Measurements from ENCODE around the gene PPIL1. TPM values are rescaled to one million over a fixed set of nuclear protein-coding genes. Genes with fewer than 3 reads are reported as not detected.
A peak's percentile ranks its signal among the peaks of the same experiment; 100 is the strongest.

Gene PPIL1
- total RNA-seq, 1 experiment from 2014 or later = 24.4 TPM

GRCh38 chr6:36836111-36837021, 38.2 kb downstream of the PPIL1 start:
- DNase-seq (ENCODE audit: low spot score) = no peak

GRCh38 chr6:36834576-36835341, 39.8 kb downstream of the PPIL1 start:
- no peak for DNase-seq (ENCODE audit: low spot score)

- no peak for DNase-seq (ENCODE audit: low spot score)
Observed at GRCh38 chr6:36833182-36833789, 41.3 kb downstream of the PPIL1 start.

DNA sequence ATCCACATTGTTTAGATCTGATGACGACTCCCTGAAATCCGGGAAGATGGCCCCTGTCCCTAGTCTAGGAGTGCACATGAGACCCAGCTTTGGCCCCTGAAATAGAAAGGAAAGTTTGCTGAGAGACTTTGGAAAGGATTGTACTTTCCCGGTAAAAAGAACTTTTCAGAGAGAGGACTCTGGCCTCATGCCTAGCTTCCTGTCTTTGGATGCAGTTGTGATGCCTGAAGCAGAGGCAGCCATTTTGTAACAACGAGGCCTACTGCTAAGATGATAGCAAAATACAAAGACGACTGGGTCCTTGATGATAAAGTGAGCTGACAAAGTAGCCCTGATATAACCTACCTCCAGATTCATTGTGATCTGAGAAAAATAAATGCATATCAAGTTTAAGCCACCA, 42.3 kb downstream of the PPIL1 start:
- DNase-seq (ENCODE audit: low spot score) = no peak

- no peak for DNase-seq (ENCODE audit: low spot score)
Observed at GRCh38 chr6:36830577-36830976, 44.0 kb downstream of the PPIL1 start.

DNA sequence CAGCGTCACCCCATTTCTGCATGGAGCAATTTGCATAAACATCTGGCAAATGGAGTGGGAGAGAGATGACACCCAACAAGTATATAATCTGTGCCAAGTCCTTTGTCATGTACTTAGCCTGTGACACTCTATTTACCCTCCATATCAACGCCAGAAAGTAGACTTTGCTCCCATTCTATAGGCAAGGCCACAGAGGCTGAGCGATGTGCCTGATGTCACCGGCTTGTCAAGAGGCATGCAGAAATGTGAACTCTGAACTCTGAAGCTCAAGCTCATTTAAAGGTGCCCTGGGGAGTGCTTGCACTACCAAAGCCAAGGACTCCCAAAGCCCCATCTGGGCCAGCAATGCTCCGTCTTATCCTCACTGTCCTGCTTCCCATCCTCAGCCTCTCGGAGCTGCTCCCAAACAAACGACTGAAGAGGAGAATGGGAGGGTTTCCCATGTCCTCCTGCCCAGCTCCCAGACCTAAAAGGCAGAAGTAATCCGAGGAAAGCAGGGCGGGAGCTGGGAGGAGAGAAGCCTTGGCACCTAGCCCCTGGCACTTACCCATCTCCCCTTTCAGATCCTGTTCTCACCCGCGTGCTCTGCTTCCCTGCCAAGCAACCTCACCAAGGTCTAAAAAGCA, 44.6 kb downstream of the PPIL1 start:
- peak; percentile 17 for DNase-seq (ENCODE audit: low spot score)

DNA sequence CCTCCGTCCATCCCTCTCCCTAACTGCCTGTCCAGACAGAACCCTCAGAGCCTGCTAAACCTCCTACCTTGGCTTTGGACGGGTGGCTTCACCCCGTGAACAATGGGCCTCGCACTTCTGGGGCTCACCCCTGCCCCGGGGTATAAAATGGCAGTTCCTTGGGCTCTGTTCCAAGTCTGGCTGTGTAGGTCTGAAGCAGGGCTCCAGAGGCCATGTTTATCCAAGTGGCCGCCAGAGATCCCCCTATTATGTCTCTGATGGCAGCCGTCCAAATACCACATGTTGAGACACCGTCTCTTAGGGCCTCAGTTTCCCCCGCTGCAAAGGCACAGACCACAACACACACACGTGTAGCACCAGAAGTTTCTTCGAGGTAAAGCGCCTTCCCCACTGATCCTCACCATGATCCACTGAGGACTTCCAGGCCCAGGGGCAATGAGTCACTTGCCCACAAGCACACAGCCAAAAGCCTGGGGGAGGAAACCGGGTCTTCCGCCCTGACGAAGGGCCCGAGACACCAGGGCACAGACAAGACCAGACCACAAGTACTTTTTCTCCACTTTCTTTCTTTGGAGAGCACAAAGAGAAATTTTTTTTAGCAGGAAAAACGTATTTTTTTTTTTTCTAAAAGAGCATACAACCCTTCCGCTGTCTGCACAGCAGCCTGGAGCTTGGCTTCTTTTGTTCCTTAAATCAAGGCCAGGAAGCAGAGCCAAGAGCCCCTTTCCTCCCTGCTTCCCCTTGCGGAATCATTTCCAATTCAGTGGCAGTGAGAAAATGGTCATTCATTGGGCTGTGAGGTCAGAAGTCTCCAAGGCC, 47.1 kb downstream of the PPIL1 start:
- DNase-seq (ENCODE audit: low spot score) = no peak

DNA sequence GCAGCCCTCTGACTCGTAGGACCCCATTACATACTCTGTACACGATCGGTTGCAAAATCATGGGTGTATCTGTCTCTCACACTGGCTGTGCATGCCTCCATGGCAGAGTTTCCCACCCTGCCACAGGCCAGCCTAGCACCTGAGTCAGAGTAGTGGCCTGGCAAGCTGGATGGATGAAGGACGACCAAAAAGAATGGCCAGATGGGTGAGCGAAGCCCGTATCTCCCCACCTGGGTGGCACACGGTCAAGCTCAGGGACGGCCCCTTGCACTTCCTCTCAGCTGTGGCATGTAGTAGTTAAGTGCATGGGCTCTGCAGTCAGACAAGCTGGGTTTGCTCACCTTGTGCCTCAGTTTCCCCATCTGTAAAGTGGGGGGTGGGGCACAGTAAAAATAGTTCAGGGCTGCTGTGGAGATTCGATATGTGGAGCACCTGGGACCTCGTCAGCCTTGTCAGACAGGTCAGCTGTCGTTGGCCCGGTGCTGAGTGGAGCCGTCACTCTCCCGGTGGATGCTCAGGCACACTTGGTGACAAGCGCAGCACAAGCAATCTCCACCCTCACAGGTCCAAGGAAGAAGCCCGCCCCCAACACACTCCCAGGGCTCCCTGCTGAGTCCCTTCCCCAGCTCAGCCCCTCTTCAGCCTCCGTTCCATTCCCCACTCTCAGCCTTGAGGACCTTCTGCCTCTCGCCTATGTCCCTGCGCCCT, 47.9 kb downstream of the PPIL1 start:
- no peak for DNase-seq (ENCODE audit: low spot score)

GRCh38 chr6:36825994-36826393, 48.6 kb downstream of the PPIL1 start:
- DNase-seq (ENCODE audit: low spot score) = no peak

DNA sequence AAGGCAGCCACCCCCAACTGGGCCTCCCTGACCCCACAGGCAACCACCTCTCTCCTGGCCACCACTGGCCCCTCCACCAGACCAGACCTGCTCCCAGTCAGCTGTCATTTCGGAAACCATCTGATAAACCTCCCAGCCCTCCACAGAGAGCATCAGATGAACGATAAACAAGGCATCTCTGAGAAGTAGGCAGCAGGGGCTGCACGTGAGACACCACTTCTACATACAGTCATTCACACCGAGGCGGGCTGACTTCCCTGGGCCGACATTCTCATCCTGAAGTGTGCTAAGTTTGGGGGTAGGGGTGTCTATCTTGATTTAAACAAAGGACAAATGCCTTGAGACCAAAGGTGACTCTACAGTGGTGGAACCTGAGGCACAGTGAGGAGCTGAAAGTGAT, 49.2 kb downstream of the PPIL1 start:
- no peak for DNase-seq (ENCODE audit: low spot score)

DNA sequence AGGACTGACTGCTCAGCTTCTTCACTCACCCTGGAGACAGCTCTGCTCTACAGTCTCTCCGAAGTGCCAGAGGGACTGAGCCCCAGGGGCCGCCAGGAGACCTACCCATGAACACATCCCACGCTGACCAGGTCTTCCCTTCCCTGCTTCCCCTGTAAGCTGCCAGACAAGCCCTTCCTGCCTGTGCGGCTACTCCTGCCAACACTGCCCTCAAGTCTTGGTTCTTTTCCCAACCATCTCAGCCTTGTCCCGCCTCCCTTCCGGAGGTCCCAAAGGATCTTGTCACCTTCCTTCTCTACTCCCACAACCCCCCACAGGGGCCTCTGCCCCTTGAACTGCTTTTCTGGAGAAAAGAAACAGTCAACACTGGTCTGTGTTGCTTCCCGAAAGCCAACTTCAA, 50.4 kb downstream of the PPIL1 start:
- no peak for DNase-seq (ENCODE audit: low spot score)

DNA sequence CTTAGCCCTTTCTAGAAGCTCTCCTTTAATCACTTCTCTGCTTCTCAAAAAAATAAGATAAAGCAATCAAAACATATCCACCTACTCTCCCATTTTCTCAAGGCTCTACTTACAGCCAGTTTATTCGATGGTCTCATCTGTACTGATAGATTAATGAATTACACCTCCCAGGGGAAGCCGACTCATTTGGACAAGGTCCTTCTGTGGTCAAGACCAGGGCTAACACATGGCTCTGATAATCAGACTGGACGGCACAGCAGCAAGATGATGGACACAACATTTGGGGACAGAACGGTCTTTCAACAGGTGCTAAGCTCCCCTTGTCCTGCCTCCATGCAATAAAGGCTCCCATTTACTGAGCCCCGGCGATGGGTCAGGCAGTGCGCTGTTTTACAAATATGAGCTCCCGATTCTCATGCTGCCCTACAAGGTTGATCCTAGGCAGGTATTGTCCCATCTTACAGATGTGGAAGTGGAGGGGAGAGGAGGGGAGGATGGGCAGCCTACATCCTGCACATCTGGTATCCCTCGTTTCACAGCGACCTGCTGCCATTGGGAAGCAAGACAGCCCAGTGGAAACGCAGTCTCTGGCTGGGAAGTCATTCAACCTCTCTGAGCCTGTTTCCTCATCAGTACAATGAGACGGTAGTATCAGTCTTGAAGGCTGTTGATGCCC, 51.0 kb downstream of the PPIL1 start:
- DNase-seq (ENCODE audit: low spot score) = no peak

GRCh38 chr6:36822506-36823269, 51.9 kb downstream of the PPIL1 start:
- DNase-seq (ENCODE audit: low spot score) = no peak

GRCh38 chr6:36821581-36822335, 52.8 kb downstream of the PPIL1 start:
- DNase-seq (ENCODE audit: low spot score) = no peak

DNA sequence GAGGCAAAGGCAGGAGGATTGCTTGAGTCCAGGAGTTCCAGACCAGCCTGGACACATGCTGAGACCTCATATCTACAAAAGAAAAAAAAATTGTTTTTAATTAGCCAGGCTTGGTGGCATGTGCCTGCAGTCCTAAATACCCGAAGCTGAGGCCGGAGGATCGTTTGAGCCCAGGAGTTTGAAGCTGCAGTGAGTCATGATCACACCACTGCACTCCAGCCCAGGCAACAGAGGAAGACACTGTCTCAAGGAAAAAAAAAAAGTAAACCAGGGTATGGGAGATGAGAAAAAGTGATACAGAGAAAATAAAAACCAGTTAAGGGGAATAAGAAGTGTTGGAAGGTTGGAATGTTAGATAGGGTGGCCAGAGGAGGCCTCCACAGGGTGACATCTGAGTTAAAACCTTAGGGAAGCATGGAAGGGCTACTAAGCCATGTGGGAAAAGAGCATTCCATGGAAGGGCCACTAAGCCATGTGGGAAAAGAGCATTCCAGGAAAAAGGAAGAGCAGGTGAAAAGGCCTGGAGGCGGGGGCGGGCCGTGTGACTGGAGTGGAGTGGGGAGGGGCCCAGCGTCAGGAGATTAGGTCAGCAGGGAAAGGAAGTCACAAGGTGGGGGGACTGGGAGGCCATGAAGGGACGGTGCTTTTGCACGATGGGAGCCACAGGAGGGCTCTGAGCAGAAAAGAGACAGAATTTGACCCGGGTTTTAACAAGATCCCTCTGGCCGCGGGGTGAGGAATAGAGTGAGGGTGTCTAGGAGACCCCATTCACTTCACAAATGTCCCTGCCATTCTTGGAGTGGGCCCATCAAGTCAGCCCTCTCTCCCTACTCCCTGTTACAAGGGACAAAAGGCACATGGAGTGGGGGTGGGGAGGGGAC, 53.7 kb downstream of the PPIL1 start:
- DNase-seq (ENCODE audit: low spot score) = no peak

DNA sequence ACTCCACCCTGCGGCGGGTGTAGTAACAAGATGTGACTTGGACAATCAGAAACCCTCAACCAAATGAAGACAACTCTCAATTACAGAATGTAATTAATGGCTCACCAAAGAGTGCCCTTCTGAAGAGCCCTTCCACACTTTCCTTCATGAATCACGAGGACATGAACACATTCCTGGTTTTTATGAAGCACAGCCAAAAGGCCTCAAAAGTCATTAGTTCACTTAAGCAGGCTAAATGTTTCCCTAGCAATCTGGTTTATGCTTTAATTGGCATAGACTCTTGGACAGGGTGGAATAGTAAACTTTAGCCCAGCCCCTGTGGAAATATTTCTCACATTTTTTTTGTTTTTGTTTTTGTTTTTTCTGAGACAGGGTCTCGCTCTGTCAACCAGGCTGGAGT, 55.8 kb downstream of the PPIL1 start:
- DNase-seq (ENCODE audit: low spot score) = no peak

- DNase-seq (ENCODE audit: low spot score) = no peak
Observed at GRCh38 chr6:36817847-36818246, 56.8 kb downstream of the PPIL1 start.
